H1 (cell line): ENCODE measurements around the gene MACROH2A1. TPM values are rescaled to one million over a fixed set of nuclear protein-coding genes. Genes with fewer than 3 reads are reported as not detected.

Experiments used
- CTCF ChIA-PET: fragments of 300-600 bp; sonication (Branson Sonifier 250); formaldehyde crosslinking; loops from one replicate; lab custom pipeline; 2021; ENCODE audit not compliant: partially characterized antibody; lab: Charles Lee
- POLR2A ChIA-PET: fragments of 300-600 bp; sonication (Branson Sonifier 250); formaldehyde crosslinking; loops from one replicate; lab custom pipeline; 2021; ENCODE audit warnings: inconsistent platforms; ENCODE audit not compliant: partially characterized antibody; lab: Charles Lee
- DNase-seq, 2 experiments: peaks; one replicate each; pipeline versions ENCODE4 v3.0.0 to v3.0.0-alpha.2; 2010 to 2022; ENCODE audit warnings: low spot score in 2 of 2, low read depth in 1 of 2, mixed read lengths in 1 of 2
- FAIRE-seq: peaks from 2 replicates; lab custom pipeline; 2011; peaks lifted over from hg19 to GRCh38; lab: Jason Lieb, UNC
- H2AFZ ChIP-seq: 2 replicates; pipeline ENCODE4 v1.8.1; 2012; ENCODE audit warnings: low read length, inconsistent platforms
- H2AK5ac ChIP-seq: 2 replicates; pipeline ENCODE4 v1.6.1; 2013; ENCODE audit warnings: low read depth, low read length
- H2BK120ac ChIP-seq: replicated peaks from 2 replicates; pipeline ENCODE3; 2013; ENCODE audit warnings: low read depth, low read length, inconsistent platforms
- H2BK12ac ChIP-seq: 2 replicates; pipeline ENCODE4 v1.6.1; 2013; ENCODE audit warnings: low read depth, low read length
- H2BK15ac ChIP-seq: 2 replicates; pipeline ENCODE4 v1.6.1; 2013; ENCODE audit warnings: low read length
- H2BK20ac ChIP-seq: 2 replicates; pipeline ENCODE4 v1.6.1; 2013; ENCODE audit warnings: low read length
- H2BK5ac ChIP-seq: 2 replicates; pipeline ENCODE4 v1.6.1; 2013; ENCODE audit warnings: low read depth, low read length
- H3K14ac ChIP-seq: 2 replicates; pipeline ENCODE4 v1.6.1; 2013; ENCODE audit warnings: inconsistent platforms; ENCODE audit not compliant: insufficient read length
- H3K18ac ChIP-seq: 2 replicates; pipeline ENCODE4 v1.6.1; 2013; ENCODE audit warnings: low read length; ENCODE audit errors: extremely low read depth
- H3K23ac ChIP-seq: 2 replicates; pipeline ENCODE4 v1.6.1; 2013; ENCODE audit warnings: inconsistent platforms; ENCODE audit not compliant: insufficient read length
- H3K23me2 ChIP-seq: 2 replicates; pipeline ENCODE4 v1.6.1; 2013; ENCODE audit warnings: low read depth, low read length
- H3K27ac ChIP-seq: 2 replicates; pipeline ENCODE4 v1.6.1; 2011; ENCODE audit warnings: low read depth, low read length, inconsistent platforms
- H3K27me3 ChIP-seq, 4 experiments: replicated peaks in 1 of 4; 1 replicate in 1 of 4; 2 replicates in 3 of 4; pipeline versions ENCODE4 v1.6.1 to v1.8.1; 2011 to 2013; ENCODE audit warnings: low read length in 3 of 4, mild to moderate bottlenecking in 3 of 4, inconsistent platforms in 2 of 4, mixed read lengths in 2 of 4, moderate library complexity in 1 of 4; ENCODE audit not compliant: control insufficient read depth in 3 of 4, insufficient read depth in 3 of 4; ENCODE audit errors: extremely low read depth in 1 of 4
- H3K36me3 ChIP-seq, 4 experiments: 2 replicates each; pipeline versions ENCODE4 v1.6.1 to v1.8.1; 2011 to 2013; ENCODE audit warnings: mild to moderate bottlenecking in 4 of 4, low read length in 3 of 4, moderate library complexity in 2 of 4, control low read depth in 1 of 4, inconsistent platforms in 1 of 4; ENCODE audit not compliant: insufficient read depth in 4 of 4, control insufficient read depth in 2 of 4
- H3K4ac ChIP-seq: replicated peaks from 2 replicates; pipeline ENCODE3; 2013; ENCODE audit warnings: low read length, low read depth, mixed read lengths, inconsistent platforms; ENCODE audit not compliant: insufficient read length
- H3K4me1 ChIP-seq, 4 experiments: replicated peaks in 1 of 4; 1 replicate in 1 of 4; 2 replicates in 3 of 4; pipeline versions ENCODE4 v1.6.1 to v1.8.1; 2011 to 2013; ENCODE audit warnings: low read length in 3 of 4, inconsistent platforms in 2 of 4, mixed read lengths in 1 of 4; ENCODE audit not compliant: insufficient read depth in 4 of 4, control insufficient read depth in 3 of 4
- H3K4me2 ChIP-seq, 2 experiments: 2 replicates each; pipeline versions ENCODE4 v1.6.1 to v1.8.1; 2011 to 2013; ENCODE audit warnings: low read depth in 2 of 2, low read length in 2 of 2, control low read depth in 1 of 2, inconsistent platforms in 1 of 2, mild to moderate bottlenecking in 1 of 2; ENCODE audit not compliant: insufficient read depth in 1 of 2
- H3K4me3 ChIP-seq, 4 experiments: fragments of 200-600, 300-600 bp in 1 of 4; sonication (generic), shearing (Covaris generic), sonication (Bioruptor Twin) in 1 of 4; 2 replicates each; pipeline versions ENCODE4 v1.5.1 to v1.8.1; 2011 to 2016; ENCODE audit warnings: low read length in 4 of 4, low read depth in 3 of 4, control low read depth in 2 of 4, inconsistent platforms in 2 of 4, mild to moderate bottlenecking in 2 of 4, mixed read lengths in 1 of 4, moderate library complexity in 1 of 4; ENCODE audit not compliant: insufficient read depth in 2 of 4; ENCODE audit errors: extremely low read depth in 1 of 4
- H3K56ac ChIP-seq: replicated peaks from 2 replicates; pipeline ENCODE3; 2013; ENCODE audit warnings: low read depth, mild to moderate bottlenecking, mixed read lengths, low read length, inconsistent platforms; ENCODE audit not compliant: insufficient read length
- H3K79me1 ChIP-seq: 2 replicates; pipeline ENCODE4 v1.6.1; 2013; ENCODE audit warnings: low read depth, low read length, control low read depth
- H3K79me2 ChIP-seq, 2 experiments: 2 replicates each; pipeline versions ENCODE4 v1.6.1 to v1.8.1; 2012 to 2013; ENCODE audit warnings: low read length in 2 of 2, mild to moderate bottlenecking in 2 of 2, inconsistent platforms in 1 of 2; ENCODE audit not compliant: insufficient read depth in 2 of 2, control insufficient read depth in 1 of 2
- H3K9ac ChIP-seq, 4 experiments: replicated peaks in 1 of 4; 1 replicate in 1 of 4; 2 replicates in 3 of 4; pipeline versions ENCODE4 v1.6.1 to v1.8.1; 2011 to 2013; ENCODE audit warnings: low read depth in 3 of 4, low read length in 3 of 4, control low read depth in 2 of 4, mild to moderate bottlenecking in 2 of 4, moderate library complexity in 2 of 4, inconsistent platforms in 1 of 4; ENCODE audit errors: extremely low read depth in 1 of 4
- H3K9me3 ChIP-seq, 2 experiments: 2 replicates each; pipeline versions ENCODE4 v1.6.1 to v1.8.1; 2012 to 2013; ENCODE audit warnings: mild to moderate bottlenecking in 2 of 2, moderate library complexity in 2 of 2, control low read depth in 1 of 2, inconsistent platforms in 1 of 2, low read depth in 1 of 2, low read length in 1 of 2, mixed read lengths in 1 of 2; ENCODE audit not compliant: insufficient read depth in 2 of 2
- H4K20me1 ChIP-seq, 2 experiments: replicated peaks in 1 of 2; 2 replicates each; pipeline versions ENCODE3 to v1.8.1; 2011 to 2013; ENCODE audit warnings: inconsistent platforms in 2 of 2, low read length in 2 of 2, mild to moderate bottlenecking in 1 of 2; ENCODE audit not compliant: insufficient read depth in 2 of 2, control insufficient read depth in 1 of 2
- H4K5ac ChIP-seq: 2 replicates; pipeline ENCODE4 v1.6.1; 2013; ENCODE audit warnings: low read length, low read depth, mixed read lengths, inconsistent platforms; ENCODE audit not compliant: insufficient read length
- H4K8ac ChIP-seq: 2 replicates; pipeline ENCODE4 v1.8.0; 2013; ENCODE audit warnings: mild to moderate bottlenecking, moderate library complexity, low read length, inconsistent platforms; ENCODE audit not compliant: insufficient read depth; ENCODE audit errors: extremely low read depth
- H4K91ac ChIP-seq: replicated peaks from 2 replicates; pipeline ENCODE3; 2013; ENCODE audit warnings: low read length, mixed read lengths, inconsistent platforms; ENCODE audit not compliant: insufficient read length
- CHD2 ChIP-seq: IDR thresholded peaks from 2 replicates; pipeline ENCODE4 v1.6.1; 2012; ENCODE audit warnings: low read length, improper control_type of control experiment
- WGBS, 2 experiments: shearing (Covaris generic) in 1 of 2; methylation state at CpG; one replicate each; pipeline versions ENCODE4 v1.1.6 to v1.1.7; 2013 to 2015; ENCODE audit warnings: low lambda C conversion rate in 2 of 2, mixed read lengths in 2 of 2, inconsistent platforms in 1 of 2, low coverage in 1 of 2, missing lambda C conversion rate in 1 of 2; ENCODE audit not compliant: insufficient replicate concordance in 2 of 2, insufficient coverage in 1 of 2, insufficient read length in 1 of 2; ENCODE audit errors: extremely low coverage in 1 of 2, missing lambda C conversion rate in 1 of 2; 5-methylcytosine and 5-hydroxymethylcytosine counted together
- polyA plus RNA-seq, 7 experiments: library from polyadenylated mRNA; depleted of rRNA in 3 of 7; stranded (reverse) in 5 of 7; unstranded in 2 of 7; fragments of >200 nt in 5 of 7; fragments of 200-250 nt in 2 of 7; gene quantifications; 1 replicate in 5 of 7; 2 replicates in 1 of 7; 4 replicates in 1 of 7; pipeline versions ENCODE4 v1.2.1 to v1.2.3, GENCODE V29; 2011 to 2013; ENCODE audit warnings: missing spikeins in 2 of 7, mixed read lengths in 2 of 7
- total RNA-seq: library from RNA; stranded (reverse); fragmentation: NEBNext Ultra II Directional; extraction: Animal tissue kit (Norgen Biotek cat#: 25700); gene quantifications from 2 replicates; pipeline ENCODE4 v1.2.1, GENCODE V29; 2021

The MACROH2A1 gene
- total and polyA plus RNA-seq, 2 of the 8 experiments (the other 6 are each of a cell fraction or from before 2014, with no cell fraction given): 60.0 to 92.3 TPM

GRCh38 chr5:135379046-135379654, 19.9 kb downstream of the MACROH2A1 start:
- Histone ChIP-seq H3K27ac (no peak overlapping the region), H4K91ac (no peak overlapping the region), H3K9ac (no peak overlapping the region), H2AK5ac (no peak overlapping the region), H2BK15ac (no peak overlapping the region), H2BK5ac (no peak overlapping the region), H3K4ac (no peak overlapping the region), H2BK20ac (no peak overlapping the region), H2BK120ac (no peak overlapping the region), H3K79me1 (peaks cover 2% of the 10 kb centered on the region; the same call in 1 of the 2 replicates), H4K8ac (no peak overlapping the region), H3K79me2 (no peaks in the 10 kb centered on the region; a peak in 1 of 4 replicates), H3K27me3 (no peaks in the 10 kb centered on the region), H3K23me2 (no peaks in the 10 kb centered on the region; the same call in 1 of the 2 replicates), H2BK12ac (no peak overlapping the region), H2AFZ (no peak overlapping the region), H3K23ac (no peak overlapping the region), H3K4me3 (no peak overlapping the region), H3K4me1 (no peaks in the 10 kb centered on the region), H3K36me3 (peaks cover 0 to 8% (median 2%) of the 10 kb centered on the region in 4 experiments; a peak in 3 of 8 replicates), H3K18ac (no peak overlapping the region), H3K56ac (no peak overlapping the region), H3K9me3 (no peaks in the 10 kb centered on the region), H3K4me2 (no peak overlapping the region), H4K5ac (no peak overlapping the region), H4K20me1 (peaks cover 2 to 10% of the 10 kb centered on the region in 2 experiments), H3K14ac (no peak overlapping the region)
- no peak for FAIRE-seq
- ChIA-PET POLR2A (no interaction called here), CTCF (interaction anchor here (0.9 to 3.2 kb wide), 6 partner anchors 13 to 187 kb away, joined by 3 to 14 read pairs (median 4); no protein-coding TSS in a partner anchor)
- DNase-seq: no peak
- 85% methylated on average over 7 of the region's 7 CpGs; no CpG with 5 or more reads in 1 of the 2 experiments for WGBS, 2 experiments
- TF ChIP-seq CHD2: no peak
